Activated CD8-positive, alpha-beta T cell treated with anti-CD3 and anti-CD28 coated beads for 36 hours (primary cell): ENCODE data around the gene PIEZO1. TPM values are rescaled to one million over a fixed set of nuclear protein-coding genes. Genes with fewer than 3 reads are reported as not detected.

Experiments used
- ATAC-seq: fragments of 200-7000 bp; cut with Tn5 transposase; one replicate; pipeline ENCODE4 v1.10.0; 2021; ENCODE audit warnings: mild to moderate bottlenecking, moderate library complexity
- CTCF ChIA-PET: fragments of 350-600 bp; sonication (Branson Sonifier 250); formaldehyde crosslinking; loops from one replicate; lab custom pipeline; 2021; ENCODE audit warnings: antibody characterized with exemption; lab: Charles Lee
- POLR2A ChIA-PET: fragments of 350-600 bp; sonication (Branson Sonifier 250); formaldehyde crosslinking; loops from one replicate; lab custom pipeline; 2021; ENCODE audit warnings: antibody characterized with exemption; lab: Charles Lee
- DNase-seq: peaks from one replicate; pipeline ENCODE4 v3.0.0-alpha.2; 2020
- H3K27ac Mint-ChIP-seq: one replicate; pipeline ENCODE4 v1.8.0; 2021; ENCODE audit warnings: mild to moderate bottlenecking, mixed read lengths
- H3K27me3 Mint-ChIP-seq: one replicate; pipeline ENCODE4 v1.8.0; 2021; ENCODE audit warnings: mixed read lengths
- H3K36me3 Mint-ChIP-seq: one replicate; pipeline ENCODE4 v1.8.0; 2021; ENCODE audit warnings: low read depth, mixed read lengths
- H3K4me1 Mint-ChIP-seq: one replicate; pipeline ENCODE4 v1.8.0; 2021; ENCODE audit warnings: low read depth, mixed read lengths
- H3K4me3 Mint-ChIP-seq: one replicate; pipeline ENCODE4 v1.8.0; 2021; ENCODE audit warnings: mild to moderate bottlenecking, moderate library complexity, mixed read lengths
- H3K9me3 Mint-ChIP-seq: one replicate; pipeline ENCODE4 v1.8.0; 2021; ENCODE audit warnings: mixed read lengths
- CTCF ChIP-seq: fragments of 200-600 bp; IDR thresholded peaks from one replicate; pipeline ENCODE4 v1.8.0; 2022; ENCODE audit warnings: antibody characterized with exemption, mild to moderate bottlenecking
- intact Hi-C: fragments of 100-400 bp; cut with micrococcal nuclease; formaldehyde crosslinking; loops from one replicate; pipeline ENCODE4 v1.10.0; 2022
- total RNA-seq, 2 experiments: library from RNA; stranded (reverse); gene quantifications; one replicate each; pipeline ENCODE4 v1.2.3, GENCODE V29; 2021

The PIEZO1 gene
- total RNA-seq, 2 experiments from 2014 or later: 87.7 to 91.8 TPM

GRCh38 chr16:88700636-88701482 is 84.2 kb downstream of the PIEZO1 start:
- TF ChIP-seq CTCF: no peak
- ATAC-seq: peak; percentile 79
- Mint-ChIP-seq H3K36me3 (peaks cover 39% of the 10 kb centered on the region), H3K4me1 (peaks cover 52% of the 10 kb centered on the region), H3K27me3 (no peaks in the 10 kb centered on the region), H3K9me3 (no peaks in the 10 kb centered on the region), H3K4me3 (peak overlapping the region; percentile 94), H3K27ac (peak overlapping the region; percentile 97)
- ChIA-PET POLR2A (interaction anchor here (0.9 to 8.0 kb wide), 10 partner anchors 9 to 396 kb away, joined by 3 to 61 read pairs (median 4); partner anchors contain the start of genes MVD and SNAI3), CTCF (interaction anchor here (1.0 to 1.4 kb wide), 7 partner anchors 14 to 157 kb away, joined by 3 to 6 read pairs (median 3); no protein-coding TSS in a partner anchor)
- intact Hi-C loops: no loop called here
- DNase-seq: peak; percentile 99

GRCh38 chr16:88700322-88700635 is 84.7 kb downstream of the PIEZO1 start:
- Mint-ChIP-seq H3K9me3 (no peaks in the 10 kb centered on the region), H3K27me3 (no peaks in the 10 kb centered on the region), H3K27ac (peak overlapping the region; percentile 97), H3K36me3 (peaks cover 38% of the 10 kb centered on the region), H3K4me1 (peaks cover 49% of the 10 kb centered on the region), H3K4me3 (peak overlapping the region; percentile 94)
- ATAC-seq (no peak), DNase-seq (no peak)
- ChIA-PET POLR2A (interaction anchor here (1.1 to 8.0 kb wide), 6 partner anchors 9 to 82 kb away, joined by 3 to 61 read pairs (median 8); partner anchors contain the start of genes MVD and SNAI3), CTCF (interaction anchor here (1.0 to 1.4 kb wide), 3 partner anchors 13 to 100 kb away, joined by 3 to 5 read pairs (median 3); no protein-coding TSS in a partner anchor)
- no peak for TF ChIP-seq CTCF
- intact Hi-C loops: no loop called here

GRCh38 chr16:88699180-88699579 is 85.8 kb downstream of the PIEZO1 start:
- Mint-ChIP-seq H3K9me3 (no peaks in the 10 kb centered on the region), H3K36me3 (peaks cover 37% of the 10 kb centered on the region), H3K27ac (no peak overlapping the region), H3K4me3 (no peak overlapping the region), H3K27me3 (no peaks in the 10 kb centered on the region), H3K4me1 (peaks cover 41% of the 10 kb centered on the region)
- DNase-seq (no peak), ATAC-seq (no peak)
- intact Hi-C loops: no loop called here
- ChIA-PET CTCF (no interaction called here), POLR2A (interaction anchor here (2.4 to 8.0 kb wide), 2 partner anchors 12 to 18 kb away, joined by 9 to 61 read pairs; partner anchors contain the start of gene SNAI3)
- no peak for TF ChIP-seq CTCF

GRCh38 chr16:88698646-88699045 is 86.4 kb downstream of the PIEZO1 start:
- Mint-ChIP-seq H3K27me3 (no peaks in the 10 kb centered on the region), H3K4me3 (no peak overlapping the region), H3K36me3 (peaks cover 37% of the 10 kb centered on the region), H3K4me1 (peaks cover 37% of the 10 kb centered on the region), H3K27ac (no peak overlapping the region), H3K9me3 (no peaks in the 10 kb centered on the region)
- intact Hi-C loops: no loop called here
- POLR2A ChIA-PET: interaction anchor here (0.9 kb wide), 1 partner anchor 52 kb away, joined by 3 read pairs; no protein-coding TSS in a partner anchor
- ATAC-seq: no peak
- DNase-seq: no peak
- CTCF ChIA-PET: no interaction called here
- TF ChIP-seq CTCF: no peak
